Head of caudate nucleus (tissue), 42 donors: ENCODE data around the gene SNX3.
"Not testable (repeated sequence)": the region's sequence is repeated elsewhere in the genome, so short reads cannot be mapped to it uniquely, and the experiment has no call there.

ENCODE experiments used
- DNase-seq, 42 donors: peaks; one replicate each; pipeline versions ENCODE4 v3.0.0 to v3.0.0-alpha.2; 2020 to 2021; ENCODE audit warnings: mixed read lengths in 7 of 42
- intact Hi-C: fragments of 100-400 bp; cut with DNase I; formaldehyde crosslinking; loops from one replicate; pipeline ENCODE4 v1.15.0; 2022

Gene SNX3

DNA sequence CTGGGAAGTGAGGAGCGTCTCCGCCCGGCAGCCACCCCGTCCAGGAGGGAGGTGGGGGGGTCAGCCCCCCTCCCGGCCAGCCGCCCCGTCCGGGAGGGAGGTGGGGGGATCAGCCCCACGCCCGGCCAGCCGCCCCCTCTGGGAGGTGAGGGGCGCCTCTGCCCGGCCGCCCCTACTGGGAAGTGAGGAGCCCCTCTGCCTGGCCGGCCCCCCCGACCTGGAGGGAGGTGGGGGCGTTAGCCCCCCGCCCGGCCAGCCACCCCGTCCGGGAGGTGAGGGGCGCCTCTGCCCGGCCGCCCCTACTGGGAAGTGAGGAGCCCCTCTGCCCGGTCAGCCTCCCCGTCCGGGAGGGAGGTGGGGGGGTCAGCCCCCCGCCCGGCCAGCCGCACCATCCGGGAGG, 9.1 kb upstream of the SNX3 start:
- DNase-seq, intact Hi-C loops: not testable (repeated sequence)

DNA sequence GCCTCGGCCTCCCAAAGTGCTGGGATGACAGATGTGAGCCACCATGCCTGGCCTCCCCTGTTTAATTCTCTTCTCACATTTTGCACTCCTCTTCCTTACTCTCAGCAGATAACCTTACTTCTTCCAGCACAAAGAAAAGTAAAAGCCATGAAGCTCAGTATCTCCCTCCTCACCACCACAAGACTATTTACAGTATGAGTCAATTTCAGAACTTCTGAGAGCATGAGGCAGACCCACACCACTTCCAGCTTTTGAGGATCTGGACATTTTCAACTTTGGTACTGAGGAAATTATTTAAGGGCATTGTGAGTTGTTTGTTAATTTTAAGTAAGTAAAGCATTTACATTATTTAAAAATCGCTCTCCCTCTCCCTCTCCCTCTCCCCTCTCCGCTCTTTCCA, 8.0 kb upstream of the SNX3 start:
- DNase-seq = no peak
- intact Hi-C loops = no loop called here

DNA sequence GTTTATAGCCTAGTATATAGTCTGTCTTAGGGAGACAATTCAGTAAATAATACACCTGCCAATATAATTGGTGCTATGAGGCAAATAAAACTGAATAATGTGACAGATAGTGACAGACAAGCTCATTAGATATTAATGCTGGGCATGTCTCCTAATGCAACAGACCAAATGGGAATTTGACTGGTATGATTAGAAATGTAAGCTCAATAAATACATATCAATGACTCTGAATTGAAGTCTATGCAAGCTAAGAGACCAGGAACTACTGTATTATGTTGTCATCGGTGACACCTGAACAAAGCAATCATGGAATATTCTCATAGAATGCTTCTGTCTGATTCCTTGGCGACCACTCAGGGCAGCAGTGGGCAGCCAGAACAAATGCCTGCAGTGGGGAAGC, 2.5 kb upstream of the SNX3 start:
- intact Hi-C loops = no loop called here
- DNase-seq = no peak

DNA sequence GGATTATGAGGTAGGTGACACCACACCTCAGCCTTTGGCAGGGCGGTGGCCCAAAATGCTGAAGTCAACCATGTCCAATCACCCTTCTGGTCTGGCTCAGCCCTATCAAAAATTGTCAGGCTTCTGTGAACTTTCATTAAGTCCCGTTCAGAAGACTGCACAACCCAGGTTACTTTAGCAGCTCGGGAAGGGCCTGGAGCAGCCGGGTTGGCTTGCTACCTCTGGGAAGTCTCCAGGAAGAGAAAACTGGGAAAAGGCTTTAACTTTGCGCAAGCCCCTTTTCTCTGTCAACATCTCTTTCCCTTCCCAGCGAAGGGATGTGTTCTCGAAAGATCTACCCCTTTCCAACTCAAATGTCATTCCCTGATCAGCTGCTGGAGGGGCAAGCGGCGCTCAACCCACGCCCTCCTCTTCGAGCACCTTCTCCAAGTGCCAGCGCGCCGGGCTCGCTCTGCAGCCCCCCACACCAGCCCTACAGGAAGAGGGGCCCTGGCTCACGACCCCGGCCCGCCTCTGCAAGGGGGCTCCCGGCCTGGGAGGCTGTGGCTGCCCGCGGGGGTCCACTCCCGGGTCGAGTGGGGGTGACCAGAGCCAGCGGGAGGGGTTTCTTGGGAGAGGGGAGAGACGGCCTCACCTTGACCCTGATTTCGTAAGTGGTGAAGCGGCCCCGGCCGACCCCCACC, 573 bp downstream of the SNX3 start:
- intact Hi-C loops = loop anchor here (2.0 kb wide), 1 partner anchor 35 kb away; the partner anchor contains the start of gene AFG1L

DNA sequence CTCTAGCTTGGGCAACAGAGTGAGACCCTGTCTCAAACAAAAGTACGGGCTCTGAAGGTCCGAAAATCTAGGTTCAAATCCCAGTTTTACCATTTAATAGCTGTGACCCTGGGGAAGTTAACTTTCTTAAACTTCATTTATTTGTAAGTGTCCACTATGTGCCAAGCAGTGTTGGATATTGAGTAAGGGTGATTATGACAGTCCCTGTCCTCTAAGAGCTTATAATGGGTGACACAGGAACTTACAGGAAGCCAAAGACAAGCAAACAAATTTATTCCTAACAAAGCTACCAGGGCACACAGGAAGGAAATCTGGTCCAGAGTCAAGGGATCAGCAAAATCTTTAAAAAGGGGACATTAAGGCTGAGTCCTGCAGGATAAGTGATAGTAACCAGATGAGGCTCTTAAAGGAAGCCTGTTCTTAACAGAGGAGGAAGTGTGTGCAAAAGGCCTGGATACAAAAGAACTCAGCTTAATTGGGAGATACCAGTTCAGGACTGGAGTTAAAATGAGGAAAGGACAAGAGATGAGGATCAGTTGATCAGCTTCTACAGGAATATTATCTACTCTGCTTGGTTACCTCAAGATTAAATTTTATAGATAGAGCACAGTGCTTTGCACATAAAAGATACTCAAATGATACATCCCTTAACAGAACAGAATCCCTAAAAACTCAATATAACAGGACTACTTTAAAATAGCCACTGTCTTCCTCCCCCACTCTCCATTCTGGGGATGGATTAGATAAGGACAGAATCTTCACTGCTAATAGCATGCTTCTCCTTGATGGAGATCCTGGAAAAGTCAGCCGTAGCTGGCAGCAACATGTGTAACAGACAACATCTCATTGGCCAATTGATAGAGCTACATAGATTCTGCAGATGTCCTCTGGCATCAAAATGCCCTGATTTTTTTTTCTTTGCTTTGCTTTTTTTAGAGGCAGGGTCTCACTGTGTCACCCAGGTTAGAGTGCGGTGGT, 6.1 kb downstream of the SNX3 start:
- intact Hi-C loops = no loop called here
- no peak for DNase-seq

More for the DNA sequence above, 573 bp downstream of the SNX3 start:
- peak in 39 of 42 donors; percentile 7 to 75 (median 49) for DNase-seq

DNA sequence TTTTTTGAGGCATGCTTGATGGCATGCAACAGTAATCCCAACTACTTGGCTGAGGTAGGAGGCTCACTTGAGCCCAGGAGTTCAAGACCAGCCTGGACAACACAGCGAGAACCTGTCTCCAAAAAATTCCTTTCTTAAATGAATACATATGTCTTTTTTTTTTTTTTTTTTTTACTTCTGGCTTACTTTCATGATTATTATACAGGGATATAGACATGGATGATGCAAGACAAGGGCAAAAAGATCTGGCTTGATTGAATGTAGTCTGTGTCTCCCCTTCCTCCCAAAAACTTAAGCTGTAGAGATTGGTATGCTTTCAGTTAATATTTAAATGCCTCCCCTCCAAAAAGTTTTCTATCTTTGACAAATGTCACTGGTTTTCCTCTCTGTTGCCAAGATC, 7.6 kb downstream of the SNX3 start:
- intact Hi-C loops = no loop called here
- DNase-seq = no peak

DNA sequence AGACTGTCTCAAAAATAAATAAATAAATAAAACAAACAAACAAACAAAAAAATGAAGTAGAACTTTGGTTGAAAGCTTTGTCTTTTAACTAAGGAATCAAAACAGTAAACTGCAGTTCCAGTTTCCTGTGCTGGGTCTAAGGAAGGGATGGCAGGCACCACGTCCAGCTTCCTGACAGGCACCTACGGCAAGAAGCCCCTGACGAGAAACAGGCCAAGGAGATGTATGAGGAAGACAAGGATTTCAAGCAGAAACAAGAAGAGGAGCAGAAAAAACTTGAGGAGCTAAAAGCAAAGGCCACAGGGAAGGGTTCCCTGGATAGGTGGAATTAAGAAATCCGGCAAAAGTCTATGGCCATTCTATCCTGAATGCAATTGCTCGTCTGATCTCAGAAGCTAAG, 8.8 kb downstream of the SNX3 start:
- intact Hi-C loops = no loop called here
- no peak for DNase-seq

DNA sequence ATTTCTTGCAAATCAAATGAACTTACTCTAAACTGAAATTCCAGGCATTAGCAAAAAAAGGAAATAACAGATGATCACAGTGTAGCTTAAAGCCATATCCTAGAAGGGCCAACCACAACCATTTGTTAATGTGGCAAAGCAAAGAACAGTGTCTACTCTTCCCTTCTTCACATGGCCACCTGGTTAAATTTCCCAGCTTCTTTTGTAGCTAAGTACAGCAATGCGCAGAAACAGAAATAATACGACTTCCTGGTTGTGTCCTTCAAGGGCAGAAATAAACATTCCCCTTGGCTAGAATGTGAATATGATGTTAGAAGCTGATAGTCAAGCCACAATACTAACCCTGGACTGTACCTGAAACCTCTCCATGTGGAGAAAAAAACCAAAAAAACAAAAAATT, 9.6 kb downstream of the SNX3 start:
- no peak for DNase-seq
- intact Hi-C loops = no loop called here

DNA sequence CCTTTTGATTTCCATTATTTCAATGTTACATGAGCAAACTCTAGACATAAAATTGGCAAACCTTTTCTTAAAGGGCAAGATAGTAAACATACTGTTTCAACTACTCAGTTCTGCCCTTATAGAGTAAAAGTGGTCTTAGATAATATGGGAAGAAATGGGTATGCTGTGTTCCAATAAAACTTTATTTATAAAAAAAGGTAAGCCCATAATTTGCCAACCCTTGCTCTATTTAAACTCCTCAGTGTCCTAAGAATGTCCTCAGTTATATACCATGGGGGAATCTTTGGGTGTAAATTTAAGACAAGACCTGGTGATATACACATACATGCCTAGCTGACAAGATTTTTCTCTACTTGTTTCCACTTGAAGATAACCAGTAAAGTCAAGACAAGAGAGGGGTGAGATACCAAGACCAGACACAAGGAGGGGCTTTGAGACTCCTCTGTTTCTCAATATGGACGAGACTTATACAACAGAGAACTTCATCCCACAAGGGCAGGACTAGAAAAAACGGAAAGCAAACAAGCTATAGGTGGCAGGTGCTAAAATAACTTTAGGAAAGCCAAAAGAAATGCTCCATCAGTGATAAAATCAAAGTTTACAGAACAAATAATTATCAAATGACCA, 10.5 kb downstream of the SNX3 start:
- intact Hi-C loops = no loop called here
- no peak for DNase-seq

DNA sequence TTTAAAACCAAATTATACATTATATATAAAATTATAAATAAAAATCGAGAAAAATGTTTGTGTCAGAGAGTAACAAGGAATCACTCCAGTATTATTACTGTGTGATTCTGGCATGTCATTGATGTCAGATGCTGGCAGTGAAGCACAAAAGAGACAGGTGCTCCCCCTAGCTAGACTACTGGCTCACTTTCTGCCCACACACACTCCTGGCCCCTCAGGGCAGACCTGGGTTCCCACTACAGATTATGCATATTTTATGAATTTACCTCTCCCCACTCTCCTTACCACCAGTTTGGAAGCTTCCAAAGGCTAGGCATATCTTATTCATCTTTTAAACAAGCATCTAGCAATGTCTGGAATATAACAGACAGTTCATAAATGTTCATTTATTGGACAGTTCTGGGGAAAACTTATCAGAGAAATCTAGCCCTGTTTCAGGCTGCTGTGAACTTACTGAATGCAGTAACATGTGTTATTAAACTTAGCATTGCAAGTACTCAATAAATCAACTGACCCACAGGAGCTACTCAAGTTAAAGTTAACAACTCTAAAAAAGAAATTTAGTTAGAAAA, 12.8 kb downstream of the SNX3 start:
- DNase-seq = no peak
- intact Hi-C loops = no loop called here

DNA sequence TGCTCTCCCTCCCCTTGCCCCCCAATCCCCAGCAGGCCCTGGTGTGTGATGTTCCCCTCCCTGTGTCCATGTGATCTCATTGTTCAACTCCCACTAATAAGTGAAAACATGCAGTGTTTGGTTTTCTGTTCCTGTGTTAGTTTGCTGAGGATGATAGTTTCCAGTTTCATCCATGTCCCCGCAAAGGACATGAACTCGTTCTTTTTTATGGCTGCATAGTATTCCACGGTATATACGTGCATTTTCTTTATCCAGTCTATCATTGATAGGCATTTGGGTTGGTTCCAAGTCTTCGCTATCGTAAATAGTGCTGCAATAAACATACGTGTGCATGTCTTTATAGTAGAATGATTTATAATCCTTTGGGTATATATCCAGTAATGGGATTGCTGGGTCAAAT, 15.7 kb downstream of the SNX3 start:
- intact Hi-C loops = not testable (repeated sequence)

DNA sequence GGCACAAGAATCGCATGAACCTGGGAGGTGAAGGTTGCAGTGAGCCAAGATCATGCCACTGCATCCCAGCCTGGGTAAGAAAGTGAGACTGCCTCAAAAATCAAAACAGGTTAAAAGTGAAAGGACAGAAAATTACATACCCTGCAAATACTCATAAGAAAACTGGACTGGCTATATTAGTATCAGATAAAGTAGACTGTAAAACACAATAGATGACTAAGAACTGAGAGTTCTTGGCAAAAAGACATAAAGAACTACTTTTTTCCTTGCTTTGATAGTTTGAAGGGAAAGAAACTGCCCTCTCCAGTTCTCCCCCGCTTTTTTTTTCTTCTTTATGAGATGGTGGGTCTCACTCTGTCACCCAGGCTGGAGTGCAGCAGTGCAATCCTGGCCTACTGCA, 17.0 kb downstream of the SNX3 start:
- no peak for DNase-seq
- intact Hi-C loops = no loop called here

More for the DNA sequence above, 15.7 kb downstream of the SNX3 start:
- not testable (repeated sequence) for DNase-seq

DNA sequence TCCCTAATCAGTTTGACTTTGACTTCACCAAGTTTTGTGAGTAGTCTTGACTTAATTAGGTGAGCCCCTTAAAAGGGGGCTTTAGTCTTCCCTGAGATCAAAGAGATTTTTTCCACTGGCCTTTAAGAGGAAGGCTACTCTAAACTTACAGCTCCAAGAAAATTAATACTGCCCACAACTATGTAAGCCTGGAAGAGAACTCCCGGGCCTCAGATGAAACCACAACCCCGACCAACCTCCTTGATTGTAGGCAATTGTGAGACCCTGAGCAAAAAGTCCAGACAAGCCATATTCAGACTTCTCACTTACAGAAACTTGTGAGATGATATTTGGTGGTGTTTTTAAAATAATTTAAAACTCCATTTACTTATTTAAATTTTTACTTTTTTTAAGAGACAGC, 18.1 kb downstream of the SNX3 start:
- DNase-seq = no peak
- intact Hi-C loops = no loop called here

DNA sequence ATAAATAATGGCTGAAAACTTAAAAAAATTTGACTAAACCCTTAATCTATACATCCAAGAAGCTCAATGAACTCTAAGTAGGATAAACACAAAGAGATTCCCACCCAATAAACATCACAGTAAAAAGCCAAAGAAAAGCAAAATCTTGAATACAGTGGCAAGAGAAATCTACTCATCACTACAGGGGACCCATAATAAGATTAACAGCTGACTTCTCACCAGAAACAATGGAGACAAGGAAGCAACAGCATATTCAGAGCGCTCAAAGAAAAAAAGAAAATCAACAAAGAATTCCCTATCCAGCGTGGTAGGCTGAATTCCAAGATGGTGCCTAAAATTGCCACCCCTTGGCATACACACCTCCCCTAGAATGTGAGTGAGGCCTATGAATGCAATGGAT, 18.6 kb downstream of the SNX3 start:
- no peak for DNase-seq
- intact Hi-C loops = no loop called here

DNA sequence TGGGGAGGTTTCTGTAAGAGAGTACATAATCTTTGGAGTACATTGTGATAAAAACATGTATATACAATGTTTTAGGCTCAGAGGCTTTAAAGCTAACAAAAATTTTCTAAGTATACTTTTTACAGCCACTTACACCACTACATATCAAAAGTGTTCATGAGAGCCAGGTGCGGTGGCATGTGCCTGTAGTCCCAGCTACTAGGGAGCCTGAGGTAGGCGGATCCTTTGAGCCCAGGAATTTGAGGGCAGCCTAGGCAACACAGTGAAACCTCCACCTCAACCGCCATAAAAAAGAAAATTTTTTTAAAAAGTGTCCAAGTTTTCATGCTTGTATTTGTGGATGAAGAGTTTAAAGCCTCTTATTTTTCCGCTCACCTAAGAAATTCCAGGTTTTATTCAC, 22.5 kb downstream of the SNX3 start:
- intact Hi-C loops = no loop called here
- no peak for DNase-seq

DNA sequence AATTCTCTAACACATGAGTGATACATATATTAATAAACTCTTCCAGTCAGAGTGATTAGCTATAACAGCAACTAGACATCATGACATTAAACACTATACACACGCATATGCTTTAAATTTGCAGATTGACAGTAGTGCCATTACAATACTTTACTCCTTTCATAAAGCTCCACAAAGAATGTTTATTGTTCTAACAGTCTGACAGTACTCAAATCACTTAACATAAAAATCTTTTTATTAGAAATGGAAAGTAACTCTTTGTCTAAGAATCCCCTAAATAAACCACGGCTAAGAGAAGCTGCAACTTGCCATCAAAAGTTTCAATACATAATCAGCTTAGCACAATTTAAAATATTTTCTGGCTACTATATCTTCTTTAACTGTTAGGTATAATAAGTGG, 24.0 kb downstream of the SNX3 start:
- intact Hi-C loops = no loop called here
- no peak for DNase-seq

DNA sequence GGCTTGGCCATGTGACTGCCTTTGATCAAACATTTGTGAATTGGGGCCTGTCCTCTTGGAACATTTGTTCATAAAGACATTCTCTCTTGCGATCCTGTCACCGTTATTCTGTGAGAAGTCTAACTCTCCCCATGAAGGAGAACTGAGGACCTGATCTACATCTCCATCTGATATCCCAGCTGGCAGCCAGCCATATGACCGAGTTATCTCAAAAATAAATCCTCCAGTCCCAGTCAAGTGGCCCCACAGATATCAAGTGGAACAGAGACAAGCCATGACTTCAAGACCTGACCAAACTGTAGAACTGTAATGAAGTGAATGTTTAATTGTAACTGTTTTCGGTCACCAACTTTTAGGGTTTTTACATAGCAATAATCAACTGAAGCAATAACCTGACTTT, 25.7 kb downstream of the SNX3 start:
- intact Hi-C loops = no loop called here

DNA sequence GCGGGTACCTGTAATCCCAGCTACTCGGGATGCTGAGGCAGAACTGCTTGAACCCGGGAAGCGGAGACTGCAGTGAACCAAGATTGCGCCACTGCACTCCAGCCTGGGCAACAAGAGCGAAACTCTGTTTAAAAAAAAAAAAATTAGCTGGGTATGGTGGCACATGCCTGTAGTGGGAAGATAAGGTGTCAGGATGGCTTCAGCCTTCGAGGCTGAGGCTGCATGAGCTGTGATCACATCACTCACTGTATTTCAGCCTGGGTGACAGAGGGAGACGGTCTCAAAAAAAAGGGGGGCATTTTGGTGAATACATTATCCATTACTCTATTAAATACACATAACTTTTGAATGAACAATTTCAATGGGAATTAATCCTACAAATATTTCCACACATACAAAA, 32.4 kb downstream of the SNX3 start:
- DNase-seq = no peak
- intact Hi-C loops = no loop called here

More for the DNA sequence above, 25.7 kb downstream of the SNX3 start:
- no peak for DNase-seq

DNA sequence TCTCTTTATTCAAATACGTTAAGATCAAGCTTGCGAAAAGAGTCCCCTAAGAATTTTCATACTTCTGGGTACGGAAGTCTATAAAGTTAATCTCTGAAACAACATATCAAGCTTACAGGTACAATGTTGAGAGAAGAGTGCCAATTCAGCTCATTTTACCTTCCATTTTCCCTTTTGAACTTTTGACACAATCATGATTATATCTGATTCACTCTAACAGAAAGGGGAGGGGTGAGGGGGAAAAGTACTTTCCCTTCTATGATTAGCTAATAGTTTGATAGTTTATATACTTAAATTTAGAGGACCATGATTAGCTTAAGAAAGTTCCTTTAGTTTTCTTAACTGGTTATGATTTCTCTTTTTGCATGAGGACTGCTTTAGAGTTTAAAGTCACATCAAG, 33.5 kb downstream of the SNX3 start:
- intact Hi-C loops = no loop called here
- no peak for DNase-seq

DNA sequence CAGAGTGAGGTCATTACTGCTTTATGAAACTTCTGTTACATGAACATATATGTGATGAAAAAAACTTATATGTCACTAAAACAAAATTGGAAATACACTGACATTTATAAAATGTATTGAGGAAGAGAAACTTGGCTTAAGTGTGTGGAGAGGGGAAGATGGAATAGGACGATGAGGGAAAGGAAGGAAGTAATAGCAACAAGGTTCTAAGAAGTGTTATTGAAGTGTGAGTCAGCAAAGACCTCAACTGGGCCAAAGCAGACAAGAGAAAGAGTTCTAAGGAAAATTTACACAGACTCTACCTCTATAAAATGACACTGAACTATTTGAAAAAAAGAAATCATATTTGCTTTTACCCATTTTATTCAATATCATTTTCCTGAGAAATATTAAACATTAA, 38.3 kb downstream of the SNX3 start:
- intact Hi-C loops = no loop called here
- DNase-seq = no peak
